DMS 273 (cell line): ENCODE data around the gene OTUB1.
"Not testable (repeated sequence)": the region's sequence is repeated elsewhere in the genome, so short reads cannot be mapped to it uniquely, and the experiment has no call there.

ENCODE experiments used
- DNase-seq: peaks from one replicate; lab custom pipeline; 2025; ENCODE audit not compliant: unreplicated experiment; lab: John Stamatoyannopoulos, UW

OTUB1 gene

DNA sequence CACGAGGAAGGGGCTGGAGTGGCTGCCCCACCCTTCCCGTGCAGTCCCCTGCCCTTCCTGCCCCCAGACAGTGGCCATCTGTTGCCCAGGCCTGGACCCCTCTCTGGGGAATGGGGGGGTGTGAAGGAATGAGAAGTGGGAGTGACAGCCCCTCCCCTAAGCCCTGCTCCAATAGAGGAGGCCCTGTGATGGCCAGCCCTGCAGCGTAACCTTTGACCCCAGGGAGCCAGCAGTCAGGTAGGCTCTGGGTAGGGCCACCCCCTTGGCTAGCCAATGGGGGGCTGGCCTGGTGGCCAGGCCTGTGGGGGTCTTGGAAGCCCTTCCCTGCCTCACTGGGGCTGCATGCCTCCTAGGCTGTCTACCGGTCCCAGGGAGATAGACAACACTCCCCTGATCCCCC is 56.1 kb downstream of the OTUB1 start:
- no peak for DNase-seq

DNA sequence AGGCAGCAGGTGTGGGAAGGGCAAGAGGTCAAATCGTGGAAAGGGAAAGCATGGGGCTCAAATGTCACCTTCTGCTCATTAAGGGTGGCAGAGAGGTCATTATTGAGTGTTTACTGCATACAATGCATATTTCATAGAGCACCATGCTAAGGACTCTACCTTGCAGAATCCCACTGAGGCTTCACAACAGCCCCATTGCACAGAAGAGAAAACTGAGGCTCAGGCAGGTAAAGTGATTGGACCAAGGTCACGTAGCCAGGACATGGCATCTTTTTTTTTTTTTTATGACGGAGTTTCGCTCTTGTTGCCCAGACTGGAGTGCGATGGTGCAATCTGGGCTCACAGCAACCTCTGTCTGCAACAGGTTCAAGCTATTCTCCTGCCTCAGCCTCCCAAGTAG is 57.3 kb downstream of the OTUB1 start:
- DNase-seq: no peak

- peak; percentile 80 for DNase-seq
Observed at GRCh38 chr11:64044730-64045393, 58.6 kb downstream of the OTUB1 start.

GRCh38 chr11:64045700-64046099 is 59.5 kb downstream of the OTUB1 start:
- no peak for DNase-seq

DNA sequence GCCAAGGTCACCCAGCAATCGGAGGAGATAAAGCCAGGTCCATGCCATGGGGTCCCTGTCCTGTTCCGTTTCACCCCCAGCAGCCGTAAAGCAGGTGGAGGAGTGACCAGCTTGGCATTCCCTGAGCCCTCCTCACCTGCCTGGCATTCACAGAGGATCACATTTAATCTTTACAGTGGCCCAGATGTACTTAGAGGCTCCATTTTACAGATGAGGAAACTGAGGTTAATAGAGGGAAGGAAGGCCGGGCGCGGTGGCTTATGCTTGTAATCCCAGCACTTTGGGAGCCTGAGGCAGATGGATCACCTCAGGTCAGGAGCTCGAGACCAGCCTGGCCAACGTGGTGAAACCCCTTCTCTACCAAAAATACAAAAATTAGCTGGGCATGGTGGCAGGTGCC is 61.1 kb downstream of the OTUB1 start:
- not testable (repeated sequence) for DNase-seq
